H1 (cell line): ENCODE measurements around the gene IGF2R. TPM values are rescaled to one million over a fixed set of nuclear protein-coding genes. Genes with fewer than 3 reads are reported as not detected.

Experiments
- CTCF ChIA-PET: fragments of 300-600 bp; sonication (Branson Sonifier 250); formaldehyde crosslinking; loops from one replicate; lab custom pipeline; 2021; ENCODE audit not compliant: partially characterized antibody; lab: Charles Lee
- POLR2A ChIA-PET: fragments of 300-600 bp; sonication (Branson Sonifier 250); formaldehyde crosslinking; loops from one replicate; lab custom pipeline; 2021; ENCODE audit warnings: inconsistent platforms; ENCODE audit not compliant: partially characterized antibody; lab: Charles Lee
- DNase-seq, 2 experiments: peaks; one replicate each; pipeline versions ENCODE4 v3.0.0 to v3.0.0-alpha.2; 2010 to 2022; ENCODE audit warnings: low spot score in 2 of 2, low read depth in 1 of 2, mixed read lengths in 1 of 2
- FAIRE-seq: peaks from 2 replicates; lab custom pipeline; 2011; peaks lifted over from hg19 to GRCh38; lab: Jason Lieb, UNC
- H2AFZ ChIP-seq: 2 replicates; pipeline ENCODE4 v1.8.1; 2012; ENCODE audit warnings: low read length, inconsistent platforms
- H2AK5ac ChIP-seq: 2 replicates; pipeline ENCODE4 v1.6.1; 2013; ENCODE audit warnings: low read depth, low read length
- H2BK120ac ChIP-seq: replicated peaks from 2 replicates; pipeline ENCODE3; 2013; ENCODE audit warnings: low read depth, low read length, inconsistent platforms
- H2BK12ac ChIP-seq: 2 replicates; pipeline ENCODE4 v1.6.1; 2013; ENCODE audit warnings: low read depth, low read length
- H2BK15ac ChIP-seq: 2 replicates; pipeline ENCODE4 v1.6.1; 2013; ENCODE audit warnings: low read length
- H2BK20ac ChIP-seq: 2 replicates; pipeline ENCODE4 v1.6.1; 2013; ENCODE audit warnings: low read length
- H2BK5ac ChIP-seq: 2 replicates; pipeline ENCODE4 v1.6.1; 2013; ENCODE audit warnings: low read depth, low read length
- H3K14ac ChIP-seq: 2 replicates; pipeline ENCODE4 v1.6.1; 2013; ENCODE audit warnings: inconsistent platforms; ENCODE audit not compliant: insufficient read length
- H3K18ac ChIP-seq: 2 replicates; pipeline ENCODE4 v1.6.1; 2013; ENCODE audit warnings: low read length; ENCODE audit errors: extremely low read depth
- H3K23ac ChIP-seq: 2 replicates; pipeline ENCODE4 v1.6.1; 2013; ENCODE audit warnings: inconsistent platforms; ENCODE audit not compliant: insufficient read length
- H3K23me2 ChIP-seq: 2 replicates; pipeline ENCODE4 v1.6.1; 2013; ENCODE audit warnings: low read depth, low read length
- H3K27ac ChIP-seq: 2 replicates; pipeline ENCODE4 v1.6.1; 2011; ENCODE audit warnings: low read depth, low read length, inconsistent platforms
- H3K27me3 ChIP-seq, 4 experiments: replicated peaks in 1 of 4; 1 replicate in 1 of 4; 2 replicates in 3 of 4; pipeline versions ENCODE4 v1.6.1 to v1.8.1; 2011 to 2013; ENCODE audit warnings: low read length in 3 of 4, mild to moderate bottlenecking in 3 of 4, inconsistent platforms in 2 of 4, mixed read lengths in 2 of 4, moderate library complexity in 1 of 4; ENCODE audit not compliant: control insufficient read depth in 3 of 4, insufficient read depth in 3 of 4; ENCODE audit errors: extremely low read depth in 1 of 4
- H3K36me3 ChIP-seq, 4 experiments: 2 replicates each; pipeline versions ENCODE4 v1.6.1 to v1.8.1; 2011 to 2013; ENCODE audit warnings: mild to moderate bottlenecking in 4 of 4, low read length in 3 of 4, moderate library complexity in 2 of 4, control low read depth in 1 of 4, inconsistent platforms in 1 of 4; ENCODE audit not compliant: insufficient read depth in 4 of 4, control insufficient read depth in 2 of 4
- H3K4ac ChIP-seq: replicated peaks from 2 replicates; pipeline ENCODE3; 2013; ENCODE audit warnings: low read length, low read depth, mixed read lengths, inconsistent platforms; ENCODE audit not compliant: insufficient read length
- H3K4me1 ChIP-seq, 4 experiments: replicated peaks in 1 of 4; 1 replicate in 1 of 4; 2 replicates in 3 of 4; pipeline versions ENCODE4 v1.6.1 to v1.8.1; 2011 to 2013; ENCODE audit warnings: low read length in 3 of 4, inconsistent platforms in 2 of 4, mixed read lengths in 1 of 4; ENCODE audit not compliant: insufficient read depth in 4 of 4, control insufficient read depth in 3 of 4
- H3K4me2 ChIP-seq, 2 experiments: 2 replicates each; pipeline versions ENCODE4 v1.6.1 to v1.8.1; 2011 to 2013; ENCODE audit warnings: low read depth in 2 of 2, low read length in 2 of 2, control low read depth in 1 of 2, inconsistent platforms in 1 of 2, mild to moderate bottlenecking in 1 of 2; ENCODE audit not compliant: insufficient read depth in 1 of 2
- H3K4me3 ChIP-seq, 4 experiments: fragments of 200-600, 300-600 bp in 1 of 4; sonication (generic), shearing (Covaris generic), sonication (Bioruptor Twin) in 1 of 4; 2 replicates each; pipeline versions ENCODE4 v1.5.1 to v1.8.1; 2011 to 2016; ENCODE audit warnings: low read length in 4 of 4, low read depth in 3 of 4, control low read depth in 2 of 4, inconsistent platforms in 2 of 4, mild to moderate bottlenecking in 2 of 4, mixed read lengths in 1 of 4, moderate library complexity in 1 of 4; ENCODE audit not compliant: insufficient read depth in 2 of 4; ENCODE audit errors: extremely low read depth in 1 of 4
- H3K56ac ChIP-seq: replicated peaks from 2 replicates; pipeline ENCODE3; 2013; ENCODE audit warnings: low read depth, mild to moderate bottlenecking, mixed read lengths, low read length, inconsistent platforms; ENCODE audit not compliant: insufficient read length
- H3K79me1 ChIP-seq: 2 replicates; pipeline ENCODE4 v1.6.1; 2013; ENCODE audit warnings: low read depth, low read length, control low read depth
- H3K79me2 ChIP-seq, 2 experiments: 2 replicates each; pipeline versions ENCODE4 v1.6.1 to v1.8.1; 2012 to 2013; ENCODE audit warnings: low read length in 2 of 2, mild to moderate bottlenecking in 2 of 2, inconsistent platforms in 1 of 2; ENCODE audit not compliant: insufficient read depth in 2 of 2, control insufficient read depth in 1 of 2
- H3K9ac ChIP-seq, 4 experiments: replicated peaks in 1 of 4; 1 replicate in 1 of 4; 2 replicates in 3 of 4; pipeline versions ENCODE4 v1.6.1 to v1.8.1; 2011 to 2013; ENCODE audit warnings: low read depth in 3 of 4, low read length in 3 of 4, control low read depth in 2 of 4, mild to moderate bottlenecking in 2 of 4, moderate library complexity in 2 of 4, inconsistent platforms in 1 of 4; ENCODE audit errors: extremely low read depth in 1 of 4
- H3K9me3 ChIP-seq, 2 experiments: 2 replicates each; pipeline versions ENCODE4 v1.6.1 to v1.8.1; 2012 to 2013; ENCODE audit warnings: mild to moderate bottlenecking in 2 of 2, moderate library complexity in 2 of 2, control low read depth in 1 of 2, inconsistent platforms in 1 of 2, low read depth in 1 of 2, low read length in 1 of 2, mixed read lengths in 1 of 2; ENCODE audit not compliant: insufficient read depth in 2 of 2
- H4K20me1 ChIP-seq, 2 experiments: replicated peaks in 1 of 2; 2 replicates each; pipeline versions ENCODE3 to v1.8.1; 2011 to 2013; ENCODE audit warnings: inconsistent platforms in 2 of 2, low read length in 2 of 2, mild to moderate bottlenecking in 1 of 2; ENCODE audit not compliant: insufficient read depth in 2 of 2, control insufficient read depth in 1 of 2
- H4K5ac ChIP-seq: 2 replicates; pipeline ENCODE4 v1.6.1; 2013; ENCODE audit warnings: low read length, low read depth, mixed read lengths, inconsistent platforms; ENCODE audit not compliant: insufficient read length
- H4K8ac ChIP-seq: 2 replicates; pipeline ENCODE4 v1.8.0; 2013; ENCODE audit warnings: mild to moderate bottlenecking, moderate library complexity, low read length, inconsistent platforms; ENCODE audit not compliant: insufficient read depth; ENCODE audit errors: extremely low read depth
- H4K91ac ChIP-seq: replicated peaks from 2 replicates; pipeline ENCODE3; 2013; ENCODE audit warnings: low read length, mixed read lengths, inconsistent platforms; ENCODE audit not compliant: insufficient read length
- JUN ChIP-seq: IDR thresholded peaks from 2 replicates; pipeline ENCODE4 v1.6.1; 2011; ENCODE audit warnings: low read depth, mild to moderate bottlenecking, improper control_type of control experiment, low read length
- MAFK ChIP-seq: IDR thresholded peaks from 2 replicates; pipeline ENCODE4 v1.6.1; 2012; ENCODE audit warnings: low read depth, mild to moderate bottlenecking, improper control_type of control experiment, low read length
- POU5F1 ChIP-seq: IDR thresholded peaks from 2 replicates; pipeline ENCODE4 v1.6.1; 2011; ENCODE audit warnings: low read depth, mild to moderate bottlenecking, low read length, moderate library complexity
- RAD21 ChIP-seq, 2 experiments: IDR thresholded peaks in 1 of 2; conservative IDR thresholded peaks in 1 of 2; 2 replicates each; pipeline ENCODE4 v1.6.1; 2011; ENCODE audit warnings: low read depth in 2 of 2, low read length in 2 of 2, improper control_type of control experiment in 1 of 2, inconsistent platforms in 1 of 2, mild to moderate bottlenecking in 1 of 2, moderate library complexity in 1 of 2
- SUZ12 ChIP-seq: fragments of 200-600 bp; sonication (generic); IDR thresholded peaks from 2 replicates; pipeline ENCODE4 v1.6.1; 2012; ENCODE audit warnings: mild to moderate bottlenecking, inconsistent platforms, low read length, moderate library complexity, mixed read lengths
- TAF1 ChIP-seq: IDR thresholded peaks from 2 replicates; pipeline ENCODE4 v1.6.1; 2011; ENCODE audit warnings: mild to moderate bottlenecking, low read depth, low read length
- WGBS, 2 experiments: shearing (Covaris generic) in 1 of 2; methylation state at CpG; one replicate each; pipeline versions ENCODE4 v1.1.6 to v1.1.7; 2013 to 2015; ENCODE audit warnings: low lambda C conversion rate in 2 of 2, mixed read lengths in 2 of 2, inconsistent platforms in 1 of 2, low coverage in 1 of 2, missing lambda C conversion rate in 1 of 2; ENCODE audit not compliant: insufficient replicate concordance in 2 of 2, insufficient coverage in 1 of 2, insufficient read length in 1 of 2; ENCODE audit errors: extremely low coverage in 1 of 2, missing lambda C conversion rate in 1 of 2; 5-methylcytosine and 5-hydroxymethylcytosine counted together
- polyA plus RNA-seq, 7 experiments: library from polyadenylated mRNA; depleted of rRNA in 3 of 7; stranded (reverse) in 5 of 7; unstranded in 2 of 7; fragments of >200 nt in 5 of 7; fragments of 200-250 nt in 2 of 7; gene quantifications; 1 replicate in 5 of 7; 2 replicates in 1 of 7; 4 replicates in 1 of 7; pipeline versions ENCODE4 v1.2.1 to v1.2.3, GENCODE V29; 2011 to 2013; ENCODE audit warnings: missing spikeins in 2 of 7, mixed read lengths in 2 of 7
- total RNA-seq: library from RNA; stranded (reverse); fragmentation: NEBNext Ultra II Directional; extraction: Animal tissue kit (Norgen Biotek cat#: 25700); gene quantifications from 2 replicates; pipeline ENCODE4 v1.2.1, GENCODE V29; 2021
- TF ChIP-seq, protein P1 (sequence below), 3 experiments: IDR thresholded peaks; 1 replicate in 2 of 3; 2 replicates in 1 of 3; pipeline versions ENCODE4 v1.5.1 to v1.6.1; 2011; ENCODE audit warnings: low read length in 3 of 3, mild to moderate bottlenecking in 3 of 3, inconsistent platforms in 2 of 3, low read depth in 1 of 3, moderate library complexity in 1 of 3; ENCODE audit not compliant: insufficient read depth in 1 of 3; ENCODE audit errors: control extremely low read depth in 1 of 3

IGF2R gene
- total and polyA plus RNA-seq, 2 of the 8 experiments (the other 6 are each of a cell fraction or from before 2014, with no cell fraction given): 20.6 to 74.1 TPM

DNA sequence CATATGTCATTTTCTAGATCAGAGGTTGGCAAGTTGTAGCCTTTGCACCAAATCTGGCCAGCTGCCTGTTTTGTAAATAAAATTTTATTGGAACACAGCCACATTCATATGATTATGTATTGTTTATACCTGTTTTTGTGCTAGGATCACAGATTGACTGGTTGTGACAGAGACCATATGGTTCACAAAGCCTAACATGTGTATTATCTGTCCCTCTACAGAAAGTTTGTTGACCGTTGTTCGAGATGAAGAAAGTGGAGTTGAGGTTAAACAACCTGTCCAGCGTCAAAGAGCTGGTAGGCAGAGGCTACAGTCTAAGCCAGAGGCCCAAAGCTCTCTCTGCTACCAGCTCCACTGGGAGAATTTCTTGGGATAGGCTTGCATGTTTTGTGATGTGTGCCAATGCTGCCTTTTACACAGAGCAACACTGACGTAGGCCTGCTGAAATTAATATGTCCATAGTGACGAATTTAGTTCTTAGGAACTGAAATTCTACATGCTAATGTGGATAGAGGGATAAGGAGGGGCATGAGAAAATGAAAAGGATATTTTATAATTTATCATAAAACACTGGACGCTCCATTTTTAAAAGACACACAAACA lies 11.7 kb upstream of the IGF2R start:
- H2BK20ac ChIP-seq: no peak overlapping the region
- no peak overlapping the region for H3K4ac ChIP-seq
- no peak overlapping the region for H2BK12ac ChIP-seq
- H3K18ac ChIP-seq: no peak overlapping the region
- H3K56ac ChIP-seq: no peak overlapping the region
- no peaks in the 10 kb centered on the region for H3K79me1 ChIP-seq
- no peak overlapping the region for H3K23ac ChIP-seq
- WGBS, 2 experiments: 90% methylated on average over 6 of the region's 6 CpGs; no CpG with 5 or more reads in 1 of the 2 experiments
- no peaks in the 10 kb centered on the region; a peak in 2 of 7 replicates for H3K4me1 ChIP-seq
- no peak overlapping the region for H4K5ac ChIP-seq
- H4K8ac ChIP-seq: no peak overlapping the region
- POLR2A ChIA-PET: interaction anchor here (1.1 kb wide), 1 partner anchor 11 kb away, joined by 4 read pairs; no protein-coding TSS in a partner anchor
- H4K20me1 ChIP-seq: no peaks in the 10 kb centered on the region
- no peak overlapping the region for H3K4me3 ChIP-seq
- no peak overlapping the region for H3K14ac ChIP-seq
- no peak overlapping the region for H3K4me2 ChIP-seq
- no peak overlapping the region for H2BK15ac ChIP-seq
- no peak for FAIRE-seq
- H3K27me3 ChIP-seq: no peaks in the 10 kb centered on the region; a peak in 1 of 7 replicates
- H2BK5ac ChIP-seq: no peak overlapping the region
- H2BK120ac ChIP-seq: no peak overlapping the region
- DNase-seq: peak in 1 of 2 experiments; percentile 6
- no peak overlapping the region for H4K91ac ChIP-seq
- no peak overlapping the region for H3K27ac ChIP-seq
- no peak overlapping the region for H2AFZ ChIP-seq
- H3K36me3 ChIP-seq: no peaks in the 10 kb centered on the region
- H3K23me2 ChIP-seq: no peaks in the 10 kb centered on the region; the same call in 1 of the 2 replicates
- TF ChIP-seq TAF1: no peak
- TF ChIP-seq JUN: no peak
- TF ChIP-seq MAFK: no peak
- TF ChIP-seq RAD21 (IDR thresholded peaks at IDR 0.05 in 1 of 2, conservative IDR thresholded peaks at IDR 0.05 in 1 of 2; ENCODE audit: low read depth in 2 of 2, low read length in 2 of 2): no peak
- no peak for TF ChIP-seq POU5F1
- no peak for TF ChIP-seq SUZ12
- TF ChIP-seq, protein P1, sequence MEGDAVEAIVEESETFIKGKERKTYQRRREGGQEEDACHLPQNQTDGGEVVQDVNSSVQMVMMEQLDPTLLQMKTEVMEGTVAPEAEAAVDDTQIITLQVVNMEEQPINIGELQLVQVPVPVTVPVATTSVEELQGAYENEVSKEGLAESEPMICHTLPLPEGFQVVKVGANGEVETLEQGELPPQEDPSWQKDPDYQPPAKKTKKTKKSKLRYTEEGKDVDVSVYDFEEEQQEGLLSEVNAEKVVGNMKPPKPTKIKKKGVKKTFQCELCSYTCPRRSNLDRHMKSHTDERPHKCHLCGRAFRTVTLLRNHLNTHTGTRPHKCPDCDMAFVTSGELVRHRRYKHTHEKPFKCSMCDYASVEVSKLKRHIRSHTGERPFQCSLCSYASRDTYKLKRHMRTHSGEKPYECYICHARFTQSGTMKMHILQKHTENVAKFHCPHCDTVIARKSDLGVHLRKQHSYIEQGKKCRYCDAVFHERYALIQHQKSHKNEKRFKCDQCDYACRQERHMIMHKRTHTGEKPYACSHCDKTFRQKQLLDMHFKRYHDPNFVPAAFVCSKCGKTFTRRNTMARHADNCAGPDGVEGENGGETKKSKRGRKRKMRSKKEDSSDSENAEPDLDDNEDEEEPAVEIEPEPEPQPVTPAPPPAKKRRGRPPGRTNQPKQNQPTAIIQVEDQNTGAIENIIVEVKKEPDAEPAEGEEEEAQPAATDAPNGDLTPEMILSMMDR (IDR thresholded peaks at IDR 0.05; ENCODE audit: control extremely low read depth in 1 of 3, insufficient read depth in 1 of 3, low read depth in 1 of 3, low read length in 3 of 3): no peak
- H2AK5ac ChIP-seq: no peak overlapping the region
- H3K9me3 ChIP-seq: no peaks in the 10 kb centered on the region
- H3K9ac ChIP-seq: no peak overlapping the region
- CTCF ChIA-PET: interaction anchor here (0.6 to 1.6 kb wide), 4 partner anchors 9 to 156 kb away, joined by 3 to 4 read pairs (median 4); no protein-coding TSS in a partner anchor
- no peaks in the 10 kb centered on the region for H3K79me2 ChIP-seq
